Measurements from ENCODE around the gene KRT6B. TPM values are rescaled to one million over a fixed set of nuclear protein-coding genes. Genes with fewer than 3 reads are reported as not detected.

Gene KRT6B
- total RNA-seq, 4 donors from 2014 or later = not detected

DNA sequence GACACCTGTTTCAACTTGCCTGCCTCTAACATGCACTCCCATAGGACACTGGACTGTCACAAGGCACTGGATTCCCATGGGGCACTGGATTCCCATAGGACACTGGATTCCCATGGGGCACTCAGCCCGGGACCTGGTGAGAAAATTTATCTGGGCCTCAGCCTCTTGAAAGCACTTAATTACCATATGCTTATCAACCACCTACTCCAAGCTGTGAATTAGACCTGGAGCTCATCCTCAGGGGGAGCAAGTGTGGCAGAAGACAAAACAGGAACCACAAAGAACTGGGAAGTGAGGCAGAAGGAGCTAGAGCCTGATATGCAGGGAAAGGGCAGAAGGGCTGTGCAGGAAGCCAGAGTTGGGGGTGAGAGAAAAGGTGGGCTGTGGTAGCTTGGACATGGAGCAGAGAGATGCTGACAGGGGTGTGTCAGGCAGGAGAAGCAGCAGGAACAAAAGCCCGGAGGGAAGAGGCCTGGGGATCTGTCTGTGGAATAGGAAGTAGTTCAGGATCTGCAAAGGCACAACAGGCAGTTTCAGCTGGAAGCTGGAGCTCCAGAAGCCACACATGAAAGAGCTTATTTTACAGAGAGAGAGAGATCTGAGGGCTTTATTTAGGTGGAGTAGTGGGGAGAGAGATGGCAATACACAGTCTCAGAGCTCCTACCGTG lies 48.9 kb downstream of the KRT6B start:
- Histone ChIP-seq H3K9me3 (no peaks in the 10 kb centered on the region), H3K27me3 (no peaks in the 10 kb centered on the region), H3K4me3 (no peak overlapping the region), H3K4me1 (no peaks in the 10 kb centered on the region), H3K36me3 (no peaks in the 10 kb centered on the region), H3K27ac (no peak overlapping the region)
- TF ChIP-seq, protein P1, sequence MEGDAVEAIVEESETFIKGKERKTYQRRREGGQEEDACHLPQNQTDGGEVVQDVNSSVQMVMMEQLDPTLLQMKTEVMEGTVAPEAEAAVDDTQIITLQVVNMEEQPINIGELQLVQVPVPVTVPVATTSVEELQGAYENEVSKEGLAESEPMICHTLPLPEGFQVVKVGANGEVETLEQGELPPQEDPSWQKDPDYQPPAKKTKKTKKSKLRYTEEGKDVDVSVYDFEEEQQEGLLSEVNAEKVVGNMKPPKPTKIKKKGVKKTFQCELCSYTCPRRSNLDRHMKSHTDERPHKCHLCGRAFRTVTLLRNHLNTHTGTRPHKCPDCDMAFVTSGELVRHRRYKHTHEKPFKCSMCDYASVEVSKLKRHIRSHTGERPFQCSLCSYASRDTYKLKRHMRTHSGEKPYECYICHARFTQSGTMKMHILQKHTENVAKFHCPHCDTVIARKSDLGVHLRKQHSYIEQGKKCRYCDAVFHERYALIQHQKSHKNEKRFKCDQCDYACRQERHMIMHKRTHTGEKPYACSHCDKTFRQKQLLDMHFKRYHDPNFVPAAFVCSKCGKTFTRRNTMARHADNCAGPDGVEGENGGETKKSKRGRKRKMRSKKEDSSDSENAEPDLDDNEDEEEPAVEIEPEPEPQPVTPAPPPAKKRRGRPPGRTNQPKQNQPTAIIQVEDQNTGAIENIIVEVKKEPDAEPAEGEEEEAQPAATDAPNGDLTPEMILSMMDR (IDR thresholded peaks at IDR 0.05) = no peak
- TF ChIP-seq POLR2A (IDR thresholded peaks at IDR 0.05) = no peak
- no peak for DNase-seq

GRCh38 chr12:52402377-52402776 lies 49.6 kb downstream of the KRT6B start:
- peak in 1 of 3 donors; percentile 9 for DNase-seq
- Histone ChIP-seq H3K27ac (no peak overlapping the region), H3K4me3 (no peak overlapping the region), H3K9me3 (no peaks in the 10 kb centered on the region), H3K36me3 (no peaks in the 10 kb centered on the region), H3K4me1 (no peaks in the 10 kb centered on the region), H3K27me3 (no peaks in the 10 kb centered on the region)
- TF ChIP-seq POLR2A (IDR thresholded peaks at IDR 0.05) = no peak
- TF ChIP-seq, protein P1 (IDR thresholded peaks at IDR 0.05) = no peak

- Histone ChIP-seq H3K4me3 (no peak overlapping the region), H3K4me1 (no peaks in the 10 kb centered on the region), H3K9me3 (no peaks in the 10 kb centered on the region), H3K27me3 (no peaks in the 10 kb centered on the region), H3K27ac (no peak overlapping the region), H3K36me3 (no peaks in the 10 kb centered on the region)
- TF ChIP-seq, protein P1 (IDR thresholded peaks at IDR 0.05) = no peak
- TF ChIP-seq POLR2A (IDR thresholded peaks at IDR 0.05) = no peak
- peak in 1 of 3 donors; percentile 9 for DNase-seq
Observed at GRCh38 chr12:52401926-52402325, 50.0 kb downstream of the KRT6B start.

GRCh38 chr12:52401526-52401925 lies 50.4 kb downstream of the KRT6B start:
- Histone ChIP-seq H3K36me3 (no peaks in the 10 kb centered on the region), H3K4me1 (no peaks in the 10 kb centered on the region), H3K27ac (no peak overlapping the region), H3K27me3 (no peaks in the 10 kb centered on the region), H3K9me3 (no peaks in the 10 kb centered on the region), H3K4me3 (no peak overlapping the region)
- DNase-seq = no peak
- no peak for TF ChIP-seq POLR2A (IDR thresholded peaks at IDR 0.05)
- TF ChIP-seq, protein P1 (IDR thresholded peaks at IDR 0.05) = no peak

DNA sequence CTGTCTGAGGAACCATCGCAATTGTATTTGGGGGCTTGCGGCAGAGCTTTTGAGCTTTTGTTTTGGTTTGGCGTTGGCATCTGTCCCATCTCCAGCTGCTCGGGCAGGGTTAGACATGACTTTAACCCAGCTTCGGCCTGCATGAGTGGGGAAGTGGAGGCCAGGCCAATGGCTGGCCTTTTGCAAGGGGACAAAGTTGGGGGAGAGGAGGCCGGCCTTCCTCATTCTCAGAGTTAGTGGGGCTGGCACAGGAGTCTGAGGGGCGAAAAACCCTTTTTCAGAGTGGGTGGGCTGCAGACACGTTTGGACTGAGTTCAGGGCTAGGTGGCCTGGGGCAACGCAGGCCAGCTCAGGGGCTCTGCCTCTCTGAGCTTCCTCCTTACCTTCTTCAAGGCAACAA lies 51.0 kb downstream of the KRT6B start:
- no peaks in the 10 kb centered on the region for H3K36me3 ChIP-seq
- no peaks in the 10 kb centered on the region for H3K4me1 ChIP-seq
- peak in 1 of 3 donors; percentile 15 for DNase-seq
- no peaks in the 10 kb centered on the region for H3K27me3 ChIP-seq
- no peak overlapping the region for H3K4me3 ChIP-seq
- no peaks in the 10 kb centered on the region for H3K9me3 ChIP-seq
- H3K27ac ChIP-seq = no peak overlapping the region
- TF ChIP-seq, protein P1 (IDR thresholded peaks at IDR 0.05) = no peak
- TF ChIP-seq POLR2A (IDR thresholded peaks at IDR 0.05) = no peak

Measured in Peyer's patch (tissue), 4 donors.